HL-60 (cell line): Measurements from ENCODE around the gene MYO6.

Source experiments
- DNase-seq, 2 experiments: peaks; one replicate each; pipeline ENCODE4 v3.0.0-alpha.2; 2010 to 2020; ENCODE audit warnings: low read depth in 1 of 2, low spot score in 1 of 2
- H3K27ac ChIP-seq: fragments of 250-450 bp; sonication (Bioruptor Pico); replicated peaks from 2 replicates; pipeline ENCODE4 v1.5.1; 2020; ENCODE audit warnings: mild to moderate bottlenecking, moderate library complexity
- H3K27me3 ChIP-seq: fragments of 250-450 bp; sonication (Bioruptor Pico); 2 replicates; pipeline ENCODE4 v1.5.1; 2021; ENCODE audit warnings: mild to moderate bottlenecking, moderate library complexity; ENCODE audit not compliant: insufficient read depth, poor library complexity, severe bottlenecking
- H3K4me3 ChIP-seq: replicated peaks from 2 replicates; pipeline ENCODE4 v1.5.1; 2011; ENCODE audit warnings: mild to moderate bottlenecking, control low read depth, low read length; ENCODE audit not compliant: insufficient read depth
- GABPA ChIP-seq: IDR thresholded peaks from 2 replicates; pipeline ENCODE4 v1.6.1; 2012; ENCODE audit warnings: low read depth
- POLR2AphosphoS5 ChIP-seq: IDR thresholded peaks from 2 replicates; pipeline ENCODE4 v1.6.1; 2012; ENCODE audit warnings: low read depth
- SPI1 ChIP-seq: IDR thresholded peaks from 2 replicates; pipeline ENCODE4 v1.6.1; 2012; ENCODE audit warnings: low read depth, mild to moderate bottlenecking, borderline replicate concordance
- TF ChIP-seq, protein P1 (sequence below): IDR thresholded peaks from one replicate; pipeline ENCODE4 v1.5.1; 2011; ENCODE audit warnings: low read length, control low read depth, inconsistent platforms; ENCODE audit not compliant: insufficient read depth
- TF ChIP-seq, protein P2 (sequence below): IDR thresholded peaks from 2 replicates; pipeline ENCODE4 v1.6.1; 2012; ENCODE audit warnings: low read depth; ENCODE audit not compliant: insufficient replicate concordance

MYO6 gene

GRCh38 chr6:75913040-75913439, 164.0 kb downstream of the MYO6 start:
- Histone ChIP-seq H3K27ac (no peak overlapping the region), H3K4me3 (no peak overlapping the region), H3K27me3 (peaks cover 4% of the 10 kb centered on the region)
- no peak for DNase-seq
- TF ChIP-seq, protein P1, sequence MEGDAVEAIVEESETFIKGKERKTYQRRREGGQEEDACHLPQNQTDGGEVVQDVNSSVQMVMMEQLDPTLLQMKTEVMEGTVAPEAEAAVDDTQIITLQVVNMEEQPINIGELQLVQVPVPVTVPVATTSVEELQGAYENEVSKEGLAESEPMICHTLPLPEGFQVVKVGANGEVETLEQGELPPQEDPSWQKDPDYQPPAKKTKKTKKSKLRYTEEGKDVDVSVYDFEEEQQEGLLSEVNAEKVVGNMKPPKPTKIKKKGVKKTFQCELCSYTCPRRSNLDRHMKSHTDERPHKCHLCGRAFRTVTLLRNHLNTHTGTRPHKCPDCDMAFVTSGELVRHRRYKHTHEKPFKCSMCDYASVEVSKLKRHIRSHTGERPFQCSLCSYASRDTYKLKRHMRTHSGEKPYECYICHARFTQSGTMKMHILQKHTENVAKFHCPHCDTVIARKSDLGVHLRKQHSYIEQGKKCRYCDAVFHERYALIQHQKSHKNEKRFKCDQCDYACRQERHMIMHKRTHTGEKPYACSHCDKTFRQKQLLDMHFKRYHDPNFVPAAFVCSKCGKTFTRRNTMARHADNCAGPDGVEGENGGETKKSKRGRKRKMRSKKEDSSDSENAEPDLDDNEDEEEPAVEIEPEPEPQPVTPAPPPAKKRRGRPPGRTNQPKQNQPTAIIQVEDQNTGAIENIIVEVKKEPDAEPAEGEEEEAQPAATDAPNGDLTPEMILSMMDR, result no peak
- TF ChIP-seq, protein P2, sequence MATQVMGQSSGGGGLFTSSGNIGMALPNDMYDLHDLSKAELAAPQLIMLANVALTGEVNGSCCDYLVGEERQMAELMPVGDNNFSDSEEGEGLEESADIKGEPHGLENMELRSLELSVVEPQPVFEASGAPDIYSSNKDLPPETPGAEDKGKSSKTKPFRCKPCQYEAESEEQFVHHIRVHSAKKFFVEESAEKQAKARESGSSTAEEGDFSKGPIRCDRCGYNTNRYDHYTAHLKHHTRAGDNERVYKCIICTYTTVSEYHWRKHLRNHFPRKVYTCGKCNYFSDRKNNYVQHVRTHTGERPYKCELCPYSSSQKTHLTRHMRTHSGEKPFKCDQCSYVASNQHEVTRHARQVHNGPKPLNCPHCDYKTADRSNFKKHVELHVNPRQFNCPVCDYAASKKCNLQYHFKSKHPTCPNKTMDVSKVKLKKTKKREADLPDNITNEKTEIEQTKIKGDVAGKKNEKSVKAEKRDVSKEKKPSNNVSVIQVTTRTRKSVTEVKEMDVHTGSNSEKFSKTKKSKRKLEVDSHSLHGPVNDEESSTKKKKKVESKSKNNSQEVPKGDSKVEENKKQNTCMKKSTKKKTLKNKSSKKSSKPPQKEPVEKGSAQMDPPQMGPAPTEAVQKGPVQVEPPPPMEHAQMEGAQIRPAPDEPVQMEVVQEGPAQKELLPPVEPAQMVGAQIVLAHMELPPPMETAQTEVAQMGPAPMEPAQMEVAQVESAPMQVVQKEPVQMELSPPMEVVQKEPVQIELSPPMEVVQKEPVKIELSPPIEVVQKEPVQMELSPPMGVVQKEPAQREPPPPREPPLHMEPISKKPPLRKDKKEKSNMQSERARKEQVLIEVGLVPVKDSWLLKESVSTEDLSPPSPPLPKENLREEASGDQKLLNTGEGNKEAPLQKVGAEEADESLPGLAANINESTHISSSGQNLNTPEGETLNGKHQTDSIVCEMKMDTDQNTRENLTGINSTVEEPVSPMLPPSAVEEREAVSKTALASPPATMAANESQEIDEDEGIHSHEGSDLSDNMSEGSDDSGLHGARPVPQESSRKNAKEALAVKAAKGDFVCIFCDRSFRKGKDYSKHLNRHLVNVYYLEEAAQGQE, result no peak
- no peak for TF ChIP-seq POLR2AphosphoS5
- no peak for TF ChIP-seq SPI1
- no peak for TF ChIP-seq GABPA

GRCh38 chr6:75922226-75922625, 173.2 kb downstream of the MYO6 start:
- Histone ChIP-seq H3K27ac (no peak overlapping the region), H3K27me3 (no peaks in the 10 kb centered on the region), H3K4me3 (no peak overlapping the region)
- TF ChIP-seq SPI1 (no peak), POLR2AphosphoS5 (no peak)
- DNase-seq, result no peak

DNA sequence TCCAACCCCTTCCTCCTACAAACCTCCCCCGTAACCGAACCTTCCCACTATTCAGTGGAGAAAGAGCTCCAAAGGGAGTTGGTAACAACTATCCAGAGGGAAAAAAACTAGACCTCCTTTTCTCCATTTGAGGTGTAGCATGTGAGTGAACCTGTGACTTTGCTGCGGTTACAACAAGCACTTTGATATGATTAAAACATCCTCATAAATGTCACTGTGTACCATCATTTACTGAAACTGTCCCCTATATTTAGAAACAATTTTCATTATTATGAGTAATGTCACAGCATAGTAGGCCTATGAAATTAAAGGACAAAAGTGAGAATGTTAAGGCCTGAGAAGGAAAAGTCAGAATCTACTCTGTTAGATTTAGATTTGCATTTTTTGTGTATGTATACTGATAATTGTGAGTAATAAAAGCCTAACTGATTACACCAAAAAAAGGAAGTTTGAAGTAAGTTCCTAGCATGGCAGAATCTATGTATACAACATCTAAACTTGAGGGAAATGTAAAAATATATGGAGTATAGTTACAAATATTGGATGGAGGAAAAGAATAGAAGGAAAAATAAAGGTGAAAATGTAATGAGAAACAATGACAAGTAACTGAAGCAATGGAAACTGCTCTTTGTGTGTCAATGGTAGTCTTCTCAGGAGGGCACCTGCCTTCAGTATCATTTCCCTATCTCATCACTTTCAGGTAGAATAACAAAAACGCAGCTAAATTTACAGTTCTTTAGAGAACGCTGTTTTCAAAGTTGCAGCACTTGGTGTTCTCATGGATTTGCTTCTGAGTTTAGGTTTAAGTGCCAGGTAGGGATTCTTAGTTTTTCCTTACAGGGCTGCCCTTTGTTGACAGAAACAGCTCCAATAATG, 177.5 kb downstream of the MYO6 start:
- TF ChIP-seq, protein P2, result no peak
- TF ChIP-seq, protein P1, result no peak
- TF ChIP-seq GABPA (no peak), POLR2AphosphoS5 (no peak), SPI1 (no peak)
- no peak overlapping the region for H3K4me3 ChIP-seq
- no peak for DNase-seq
- H3K27ac ChIP-seq, result no peak overlapping the region
- no peaks in the 10 kb centered on the region for H3K27me3 ChIP-seq

GRCh38 chr6:75931011-75931680, 182.1 kb downstream of the MYO6 start:
- no peak overlapping the region for H3K27ac ChIP-seq
- H3K4me3 ChIP-seq, result no peak overlapping the region
- no peak for DNase-seq
- TF ChIP-seq POLR2AphosphoS5 (no peak), GABPA (no peak), SPI1 (no peak)
- TF ChIP-seq, protein P2, result no peak
- TF ChIP-seq, protein P1, result no peak
- no peaks in the 10 kb centered on the region for H3K27me3 ChIP-seq
